HAP-1 (cell line): ENCODE measurements around the gene ARPC4.
"Not testable (repeated sequence)": the region's sequence is repeated elsewhere in the genome, so short reads cannot be mapped to it uniquely, and the experiment has no call there.

Experiments used
- DNase-seq, 2 experiments: peaks; one replicate each; pipeline ENCODE4 v3.0.0-alpha.2; 2016 to 2020; ENCODE audit warnings: low spot score in 2 of 2
- H3K27me3 ChIP-seq: fragments of 250-450 bp; sonication (Bioruptor Pico); 2 replicates; pipeline ENCODE4 v1.5.1; 2020; ENCODE audit warnings: low read depth, mild to moderate bottlenecking, moderate library complexity
- H3K36me3 ChIP-seq: fragments of 250-450 bp; sonication (Bioruptor Pico); replicated peaks from 2 replicates; pipeline ENCODE4 v1.5.1; 2020; ENCODE audit warnings: mild to moderate bottlenecking
- H3K4me1 ChIP-seq: fragments of 250-450 bp; sonication (Bioruptor Pico); 2 replicates; pipeline ENCODE4 v1.5.1; 2020; ENCODE audit warnings: mild to moderate bottlenecking
- H3K4me3 ChIP-seq: fragments of 250-450 bp; sonication (Bioruptor Pico); 2 replicates; pipeline ENCODE4 v1.5.1; 2020; ENCODE audit warnings: mild to moderate bottlenecking, moderate library complexity
- H3K9me3 ChIP-seq: fragments of 250-450 bp; sonication (Bioruptor Pico); 2 replicates; pipeline ENCODE4 v1.5.1; 2020; ENCODE audit warnings: mild to moderate bottlenecking, moderate library complexity
- in situ Hi-C: fragments of 300-500 bp; cut with MboI; formaldehyde crosslinking; loops from 3 replicates; pipeline ENCODE4 v1.14.3; 2020; ENCODE audit warnings: low sequenced_read_pairs, inconsistent platforms, mixed read lengths

Gene ARPC4

DNA sequence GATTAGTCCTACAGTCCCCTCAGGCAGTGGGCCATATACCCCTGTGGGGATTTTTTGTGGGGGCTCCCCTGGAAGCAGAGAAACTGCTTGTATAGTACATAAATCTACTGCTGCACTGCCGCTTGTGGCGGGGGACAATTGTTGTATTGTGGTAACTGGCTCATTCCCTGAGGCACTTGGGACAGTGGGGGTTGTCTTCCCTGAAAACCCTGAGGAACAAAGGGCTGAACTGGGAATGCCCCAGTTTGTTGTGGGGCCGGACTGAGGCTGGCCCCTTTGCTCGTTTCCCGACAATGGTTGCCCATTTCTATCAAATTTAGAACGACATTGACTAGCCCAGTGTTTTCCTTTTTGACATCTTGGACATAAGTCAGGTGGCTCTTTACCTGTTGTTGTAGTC, 58.5 kb downstream of the ARPC4 start:
- in situ Hi-C loops, H3K9me3 ChIP-seq, H3K36me3 ChIP-seq, H3K27me3 ChIP-seq, DNase-seq, H3K4me3 ChIP-seq: not testable (repeated sequence)
- H3K4me1 ChIP-seq = peaks cover 31% of the 10 kb centered on the region

DNA sequence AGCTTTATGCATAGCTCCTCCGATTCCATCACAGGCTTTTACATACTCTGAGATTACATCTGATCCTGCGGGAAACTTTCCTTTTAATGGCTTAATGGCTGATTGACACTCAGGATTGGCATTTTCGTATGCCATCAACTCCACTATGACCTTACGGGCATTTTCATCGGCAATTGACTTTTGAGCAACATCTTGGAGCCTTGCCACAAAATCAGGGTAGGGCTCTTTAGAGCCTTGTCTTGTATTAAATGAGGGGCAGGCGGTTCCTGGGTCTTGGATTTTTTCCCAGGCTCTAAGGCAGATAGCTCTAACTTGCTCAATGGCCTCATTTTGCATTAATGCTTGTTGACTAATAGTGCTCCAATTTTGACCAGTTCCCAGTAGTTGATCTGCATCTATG, 59.0 kb downstream of the ARPC4 start:
- DNase-seq, H3K9me3 ChIP-seq, in situ Hi-C loops, H3K36me3 ChIP-seq, H3K27me3 ChIP-seq, H3K4me3 ChIP-seq: not testable (repeated sequence)
- H3K4me1 ChIP-seq = peaks cover 31% of the 10 kb centered on the region

DNA sequence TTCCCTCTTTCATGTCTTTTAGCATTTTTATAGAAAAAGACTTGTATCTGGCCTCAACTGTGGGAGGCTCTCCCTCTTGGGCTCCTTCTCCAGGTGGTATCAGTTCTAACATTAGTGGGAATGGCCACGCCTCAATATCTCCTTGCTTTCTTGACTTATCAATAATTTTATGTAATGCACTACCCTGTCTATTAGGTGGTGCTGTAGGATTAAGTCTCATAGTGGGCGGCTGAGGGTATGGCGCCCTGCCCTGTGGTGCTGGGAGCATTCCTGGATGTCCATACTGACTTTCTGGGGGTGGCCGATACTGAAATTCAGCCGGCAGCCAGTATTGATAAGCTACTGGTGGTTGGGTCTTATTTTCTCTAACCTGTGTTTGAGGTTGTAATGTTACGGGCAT, 59.6 kb downstream of the ARPC4 start:
- Histone ChIP-seq H3K9me3 (no peaks in the 10 kb centered on the region), H3K4me1 (peaks cover 26% of the 10 kb centered on the region), H3K36me3 (no peaks in the 10 kb centered on the region), H3K4me3 (no peak overlapping the region), H3K27me3 (no peaks in the 10 kb centered on the region)
- DNase-seq = no peak
- in situ Hi-C loops = no loop called here

DNA sequence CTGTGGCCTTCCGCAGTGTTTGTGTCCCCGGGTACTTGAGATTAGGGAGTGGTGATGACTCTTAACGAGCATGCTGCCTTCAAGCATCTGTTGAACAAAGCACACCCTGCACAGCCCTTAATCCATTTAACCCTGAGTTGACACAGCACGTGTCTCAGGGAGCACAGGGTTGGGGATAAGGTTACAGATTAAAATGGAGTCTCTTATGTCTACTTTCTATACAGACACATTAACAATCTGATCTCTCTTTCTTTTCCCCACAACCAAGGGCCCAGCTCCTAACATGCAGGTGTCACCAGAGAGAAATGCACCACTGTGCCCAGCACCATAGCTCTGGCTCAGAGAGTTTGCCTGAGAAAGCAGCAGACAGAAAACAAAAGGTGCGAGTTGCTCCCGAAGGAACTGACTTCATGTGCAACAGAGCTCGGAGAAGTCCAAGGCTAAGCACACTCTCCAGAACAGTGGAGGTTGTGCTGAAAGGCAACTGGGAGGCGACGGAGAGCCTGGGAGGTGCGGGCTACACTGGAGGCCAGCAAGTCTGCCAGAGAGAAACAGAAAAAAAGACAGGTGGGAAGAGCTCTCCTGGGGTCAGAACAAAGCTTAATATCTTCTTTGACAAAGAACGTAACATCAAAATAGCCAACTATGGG, 61.5 kb downstream of the ARPC4 start:
- in situ Hi-C loops, H3K4me3 ChIP-seq, H3K9me3 ChIP-seq, H3K27me3 ChIP-seq, H3K36me3 ChIP-seq: not testable (repeated sequence)
- peaks cover 14% of the 10 kb centered on the region for H3K4me1 ChIP-seq
- peak in 1 of 2 experiments; percentile 47 for DNase-seq

DNA sequence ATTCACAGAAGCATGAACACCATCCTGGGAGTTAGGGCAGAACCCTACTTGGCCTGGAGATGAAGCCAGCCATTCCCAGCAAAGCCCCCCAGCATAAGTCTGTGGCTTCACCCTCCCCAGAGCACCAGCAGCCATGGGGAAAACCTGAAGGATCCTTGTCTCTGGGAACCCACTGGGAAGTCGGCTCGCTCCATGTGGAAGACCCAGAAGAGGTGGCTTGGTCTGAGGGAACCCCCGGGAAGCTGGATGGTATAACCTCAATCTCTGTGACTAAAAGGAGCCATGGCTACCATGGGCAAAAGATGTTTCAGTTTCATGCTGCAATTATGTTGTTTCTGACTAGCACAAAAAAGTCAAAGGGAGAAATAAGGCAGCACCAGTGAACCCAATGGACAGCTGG, 62.7 kb downstream of the ARPC4 start:
- H3K27me3 ChIP-seq = no peaks in the 10 kb centered on the region
- in situ Hi-C loops = no loop called here
- H3K36me3 ChIP-seq = no peaks in the 10 kb centered on the region
- no peak overlapping the region for H3K4me3 ChIP-seq
- H3K9me3 ChIP-seq = no peaks in the 10 kb centered on the region
- no peak for DNase-seq
- peaks cover 14% of the 10 kb centered on the region for H3K4me1 ChIP-seq
